ENCODE data around the gene ATP2B1. TPM values are rescaled to one million over a fixed set of nuclear protein-coding genes. Genes with fewer than 3 reads are reported as not detected.

ATP2B1 gene
- total RNA-seq, 1 donor from 2014 or later: 177 TPM

- Histone ChIP-seq H4K20me1 (ENCODE audit: low read depth) (peaks cover 38% of the 10 kb centered on the region), H3K4me3 (peak overlapping the region; percentile 98), H3K27ac (peak overlapping the region; percentile 97), H3F3A (ENCODE audit: low read depth) (peaks cover 23% of the 10 kb centered on the region), H3K79me2 (ENCODE audit: low read depth) (peaks cover 59% of the 10 kb centered on the region), H3K9ac (peak overlapping the region; percentile 84), H3K27me3 (peaks cover 22% of the 10 kb centered on the region), H3K36me3 (no peaks in the 10 kb centered on the region), H2AFZ (replicated peaks) (peak overlapping the region; percentile 84), H3K4me1 (peaks cover 36% of the 10 kb centered on the region), H3K9me3 (ENCODE audit: low read depth) (no peaks in the 10 kb centered on the region), H3K4me2 (peak overlapping the region; percentile 94)
- H3K9me3 Mint-ChIP-seq: peaks cover 9% of the 10 kb centered on the region
- peaks cover 4% of the 10 kb centered on the region for H3K36me3 Mint-ChIP-seq
- H3K27ac Mint-ChIP-seq: no peak overlapping the region
- H3K27me3 Mint-ChIP-seq (ENCODE audit: insufficient read depth, low read depth): peaks cover 3% of the 10 kb centered on the region
- no peak for TF ChIP-seq CTCF (IDR thresholded peaks at IDR 0.05)
- TF ChIP-seq EZH2phosphoT487 (IDR thresholded peaks at IDR 0.05): no peak
- no peak for TF ChIP-seq EZH2 (IDR thresholded peaks at IDR 0.05)
- peak; percentile 99 for DNase-seq (ENCODE audit: low spot score)
- H3K4me3 Mint-ChIP-seq: peak overlapping the region; percentile 91
- H3K4me1 Mint-ChIP-seq: peaks cover 24% of the 10 kb centered on the region
These were observed 738 bp upstream of the ATP2B1 start for GRCh38 chr12:89709157-89709994.

- Histone ChIP-seq H4K20me1 (ENCODE audit: low read depth) (peaks cover 53% of the 10 kb centered on the region), H3K4me3 (peak overlapping the region; percentile 98), H3K27ac (peak overlapping the region; percentile 97), H3K27me3 (peaks cover 22% of the 10 kb centered on the region), H3F3A (ENCODE audit: low read depth) (peaks cover 23% of the 10 kb centered on the region), H3K79me2 (ENCODE audit: low read depth) (peaks cover 73% of the 10 kb centered on the region), H3K4me2 (peak overlapping the region; percentile 81), H3K9ac (peak overlapping the region; percentile 69), H3K4me1 (peaks cover 46% of the 10 kb centered on the region), H3K9me3 (ENCODE audit: low read depth) (no peaks in the 10 kb centered on the region), H2AFZ (replicated peaks) (no peak overlapping the region), H3K36me3 (no peaks in the 10 kb centered on the region)
- DNase-seq (ENCODE audit: low spot score): peak; percentile 79
- no peak for TF ChIP-seq EZH2 (IDR thresholded peaks at IDR 0.05)
- TF ChIP-seq EZH2phosphoT487 (IDR thresholded peaks at IDR 0.05): no peak
- Mint-ChIP-seq H3K27ac (peak overlapping the region; percentile 91), H3K27me3 (ENCODE audit: insufficient read depth, low read depth) (peaks cover 3% of the 10 kb centered on the region), H3K4me3 (peak overlapping the region; percentile 97), H3K9me3 (no peaks in the 10 kb centered on the region), H3K36me3 (no peaks in the 10 kb centered on the region), H3K4me1 (peaks cover 31% of the 10 kb centered on the region)
These were observed 704 bp downstream of the ATP2B1 start for GRCh38 chr12:89707703-89708564.

- Histone ChIP-seq H3K4me3 (peak overlapping the region; percentile 98), H3K9me3 (ENCODE audit: low read depth) (no peaks in the 10 kb centered on the region), H3K79me2 (ENCODE audit: low read depth) (peaks cover 81% of the 10 kb centered on the region), H4K20me1 (ENCODE audit: low read depth) (peaks cover 60% of the 10 kb centered on the region), H3F3A (ENCODE audit: low read depth) (peaks cover 23% of the 10 kb centered on the region), H3K27me3 (peaks cover 22% of the 10 kb centered on the region), H3K36me3 (no peaks in the 10 kb centered on the region), H3K4me2 (peak overlapping the region; percentile 81), H2AFZ (replicated peaks) (no peak overlapping the region), H3K27ac (no peak overlapping the region), H3K9ac (peak overlapping the region; percentile 69), H3K4me1 (peaks cover 46% of the 10 kb centered on the region)
- peaks cover 3% of the 10 kb centered on the region for H3K27me3 Mint-ChIP-seq (ENCODE audit: insufficient read depth, low read depth)
- H3K4me1 Mint-ChIP-seq: peaks cover 31% of the 10 kb centered on the region
- no peaks in the 10 kb centered on the region for H3K36me3 Mint-ChIP-seq
- peak overlapping the region; percentile 91 for H3K27ac Mint-ChIP-seq
- TF ChIP-seq EZH2 (IDR thresholded peaks at IDR 0.05) (no peak), EZH2phosphoT487 (IDR thresholded peaks at IDR 0.05) (no peak), CTCF (IDR thresholded peaks at IDR 0.05) (no peak)
- peak overlapping the region; percentile 97 for H3K4me3 Mint-ChIP-seq
- DNase-seq (ENCODE audit: low spot score): peak; percentile 49
- no peaks in the 10 kb centered on the region for H3K9me3 Mint-ChIP-seq
These were observed 1.5 kb downstream of the ATP2B1 start for GRCh38 chr12:89706986-89707702.

Measured in neural progenitor cell (in vitro differentiated cells).